HCT116 (cell line): Measurements from ENCODE around the gene YIF1B. TPM values are rescaled to one million over a fixed set of nuclear protein-coding genes. Genes with fewer than 3 reads are reported as not detected.

Experiments used
- ATAC-seq: fragments of 200-7000 bp; cut with Tn5 transposase; 2 replicates; pipeline ENCODE4 v1.9.1; 2020; ENCODE audit warnings: mild to moderate bottlenecking, moderate library complexity
- BruUV-seq: library from RNA; stranded (reverse); fragments of 400-500 nt; replicated peaks from 2 replicates; lab custom pipeline; 2021; lab: Mats Ljungman, UMichigan
- CTCF ChIA-PET: fragments of 300-600 bp; sonication (Branson Sonifier 250); formaldehyde crosslinking; loops from one replicate; lab custom pipeline; 2021; ENCODE audit warnings: antibody characterized with exemption; lab: Charles Lee
- POLR2A ChIA-PET: fragments of 300-600, 350-600 bp; sonication (Branson Sonifier 250); formaldehyde crosslinking; loops from one replicate; lab custom pipeline; 2021; ENCODE audit warnings: antibody characterized with exemption; lab: Charles Lee
- RAD21 ChIA-PET, 2 experiments: fragments of 300-600 bp; sonication (Branson Sonifier 250); formaldehyde crosslinking; loops; one replicate each; lab custom pipeline; 2023; ENCODE audit warnings: low total read pairs in 2 of 2; ENCODE audit not compliant: uncharacterized antibody in 2 of 2, unreplicated experiment in 2 of 2, low non-redundant PET in 1 of 2; lab: Charles Lee
- DNase-seq: peaks from one replicate; pipeline ENCODE4 v3.0.0-alpha.2; 2010; ENCODE audit warnings: low read depth, low spot score
- H2AFZ ChIP-seq: fragments of 200-600 bp; shearing (Covaris generic), sonication (generic); 2 replicates; pipeline ENCODE4 v1.6.1; 2017; ENCODE audit warnings: low read depth, mixed run types, mixed read lengths, antibody characterized with exemption, low read length; ENCODE audit not compliant: poor library complexity, severe bottlenecking
- H3K27ac ChIP-seq: 2 replicates; pipeline ENCODE4 v1.5.1; 2012; ENCODE audit warnings: low read depth, low read length
- H3K27me3 ChIP-seq: fragments of 200-600 bp; sonication (generic); 2 replicates; pipeline ENCODE4 v1.6.1; 2016; ENCODE audit warnings: mixed run types, low read length, mixed read lengths; ENCODE audit not compliant: insufficient read depth
- H3K36me3 ChIP-seq, 2 experiments: fragments of 200-500 bp in 1 of 2; fragments of 200-600 bp in 1 of 2; sonication (Bioruptor generic) in 1 of 2; sonication (generic) in 1 of 2; 2 replicates each; pipeline versions ENCODE4 v1.5.1 to v1.6.1; 2014 to 2016; ENCODE audit warnings: low read length in 2 of 2, inconsistent platforms in 1 of 2, mixed read lengths in 1 of 2, mixed run types in 1 of 2; ENCODE audit not compliant: insufficient read depth in 2 of 2, control insufficient read depth in 1 of 2
- H3K4me1 ChIP-seq, 2 experiments: fragments of 200-600 bp in 1 of 2; sonication (generic) in 1 of 2; 2 replicates each; pipeline versions ENCODE4 v1.5.1 to v1.6.1; 2012 to 2017; ENCODE audit warnings: low read length in 2 of 2, inconsistent platforms in 1 of 2, mild to moderate bottlenecking in 1 of 2, mixed read lengths in 1 of 2, mixed run types in 1 of 2, moderate library complexity in 1 of 2; ENCODE audit not compliant: insufficient read depth in 2 of 2, control insufficient read depth in 1 of 2
- H3K4me2 ChIP-seq: fragments of 200-600 bp; sonication (generic); 2 replicates; pipeline ENCODE4 v1.6.1; 2017; ENCODE audit warnings: mixed run types, low read length, mixed read lengths
- H3K4me3 ChIP-seq, 2 experiments: fragments of 200-600 bp in 1 of 2; sonication (generic) in 1 of 2; replicated peaks in 1 of 2; 2 replicates each; pipeline ENCODE4 v1.5.1; 2011 to 2016; ENCODE audit warnings: low read length in 2 of 2, control low read depth in 1 of 2, low read depth in 1 of 2, mild to moderate bottlenecking in 1 of 2, mixed read lengths in 1 of 2, mixed run types in 1 of 2
- H3K79me2 ChIP-seq: fragments of 200-600 bp; sonication (generic); 2 replicates; pipeline ENCODE4 v1.6.1; 2017; ENCODE audit warnings: mild to moderate bottlenecking, mixed run types, low read length, moderate library complexity, mixed read lengths; ENCODE audit not compliant: insufficient read depth
- H3K9ac ChIP-seq: fragments of 200-600 bp; sonication (generic); 2 replicates; pipeline ENCODE4 v1.6.1; 2016; ENCODE audit warnings: low read length, mixed read lengths
- H3K9me2 ChIP-seq: fragments of 200-600 bp; sonication (generic), shearing (Covaris generic); 2 replicates; pipeline ENCODE4 v1.6.1; 2017; ENCODE audit warnings: mixed run types, mild to moderate bottlenecking, moderate library complexity; ENCODE audit not compliant: insufficient read depth
- H3K9me3 ChIP-seq, 2 experiments: fragments of 200-500 bp in 1 of 2; fragments of 200-600 bp in 1 of 2; sonication (Bioruptor generic) in 1 of 2; sonication (generic) in 1 of 2; 2 replicates each; pipeline ENCODE4 v1.6.1; 2014 to 2017; ENCODE audit warnings: low read length in 2 of 2, mixed read lengths in 2 of 2, inconsistent platforms in 1 of 2, low read depth in 1 of 2, mild to moderate bottlenecking in 1 of 2, mixed run types in 1 of 2, moderate library complexity in 1 of 2; ENCODE audit not compliant: control insufficient read depth in 1 of 2, insufficient read depth in 1 of 2
- H4K20me1 ChIP-seq: fragments of 200-600 bp; sonication (generic), shearing (Covaris generic); 2 replicates; pipeline ENCODE4 v1.6.1; 2017; ENCODE audit warnings: mixed run types, mild to moderate bottlenecking, moderate library complexity; ENCODE audit not compliant: insufficient read depth
- CBX3 ChIP-seq: IDR thresholded peaks from 2 replicates; pipeline ENCODE4 v1.6.1; 2012; ENCODE audit warnings: low read depth
- CTCF ChIP-seq, 3 experiments: fragments of 200-600 bp in 1 of 3; sonication (generic) in 1 of 3; IDR thresholded peaks in 2 of 3; conservative IDR thresholded peaks in 1 of 3; 2 replicates each; pipeline ENCODE4 v1.5.1; 2012 to 2017; ENCODE audit warnings: low read depth in 2 of 3, low read length in 2 of 3, antibody characterized with exemption in 1 of 3, borderline replicate concordance in 1 of 3, control low read depth in 1 of 3, mild to moderate bottlenecking in 1 of 3, mixed read lengths in 1 of 3, mixed run types in 1 of 3, moderate library complexity in 1 of 3; ENCODE audit not compliant: insufficient read depth in 1 of 3
- EGR1 ChIP-seq: IDR thresholded peaks from 2 replicates; pipeline ENCODE4 v1.6.1; 2012; ENCODE audit warnings: low read depth
- POLR2AphosphoS5 ChIP-seq: IDR thresholded peaks from 2 replicates; pipeline ENCODE4 v1.6.1; 2011; ENCODE audit warnings: mild to moderate bottlenecking, low read depth, low read length, moderate library complexity
- YY1 ChIP-seq: IDR thresholded peaks from 2 replicates; pipeline ENCODE4 v1.6.1; 2011; ENCODE audit warnings: low read length, low read depth, moderate library complexity, mild to moderate bottlenecking; ENCODE audit not compliant: insufficient replicate concordance; ENCODE audit errors: extremely low read depth
- ZFX ChIP-seq: fragments of 450-650 bp; IDR thresholded peaks from 2 replicates; pipeline ENCODE4 v1.6.1; 2017
- intact Hi-C: fragments of 100-400 bp; cut with micrococcal nuclease; formaldehyde crosslinking; loops from 2 replicates; pipeline ENCODE4 v1.10.0; 2022
- total RNA-seq: library from RNA; stranded (reverse); gene quantifications from one replicate; pipeline ENCODE4 v1.2.1, GENCODE V29; 2021; ENCODE audit not compliant: unreplicated experiment

The YIF1B gene
- total RNA-seq, 1 experiment from 2014 or later = 67.5 TPM

- RAD21 ChIA-PET = interaction anchor here (0.6 to 2.0 kb wide), 5 partner anchors 23 to 402 kb away, joined by 3 to 8 read pairs (median 3); no protein-coding TSS in a partner anchor
- Histone ChIP-seq H4K20me1 (no peaks in the 10 kb centered on the region), H3K4me2 (peak overlapping the region; percentile 99), H2AFZ (no peak overlapping the region), H3K27me3 (no peaks in the 10 kb centered on the region), H3K36me3 (peaks cover 10% of the 10 kb centered on the region in 2 experiments; a peak in 3 of 4 replicates), H3K79me2 (peaks cover 22% of the 10 kb centered on the region), H3K9ac (peak overlapping the region; percentile 100), H3K4me3 (peak overlapping the region; percentile 91 to 98), H3K4me1 (peaks cover 41 to 57% of the 10 kb centered on the region in 2 experiments), H3K9me2 (no peaks in the 10 kb centered on the region), H3K27ac (peak overlapping the region; percentile 98), H3K9me3 (no peaks in the 10 kb centered on the region)
- intact Hi-C loops = loop anchor here (1.0 kb wide), 1 partner anchor 40 kb away; the partner anchor contains the start of gene SPINT2
- CTCF ChIA-PET = interaction anchor here (0.6 to 1.7 kb wide), 5 partner anchors 31 to 402 kb away, joined by 3 to 5 read pairs (median 4); partner anchors contain the start of gene CATSPERG
- DNase-seq (no peak), ATAC-seq (peak; percentile 9)
- TF ChIP-seq YY1 (no peak), POLR2AphosphoS5 (no peak), CTCF (IDR thresholded peaks at IDR 0.05 in 2 of 3, conservative IDR thresholded peaks at IDR 0.05 in 1 of 3; ENCODE audit: borderline replicate concordance in 1 of 3, insufficient read depth in 1 of 3, low read depth in 2 of 3, low read length in 2 of 3) (no peak), CBX3 (no peak), EGR1 (peak; percentile 69), ZFX (peak; percentile 81; the same call in 1 of the 2 replicates)
- POLR2A ChIA-PET = interaction anchor here (0.7 to 2.8 kb wide), 13 partner anchors 15 to 545 kb away, joined by 3 to 19 read pairs (median 5); partner anchors contain the start of genes GGN, KCNK6, PSMD8 and SPINT2
- TSS peak; percentile 83 for BruUV-seq
Observed at GRCh38 chr19:38304352-38304865, 11.3 kb downstream of the YIF1B start.
